GM19099 (cell line): ENCODE data around the gene INSL3.

Experiments used
- POLR2A ChIP-seq: IDR thresholded peaks from 3 replicates; pipeline ENCODE4 v1.6.1; 2011; ENCODE audit warnings: low read depth; ENCODE audit not compliant: insufficient read length; ENCODE audit errors: extremely low read depth

INSL3 gene

GRCh38 chr19:17807731-17808316, 13.5 kb downstream of the INSL3 start:
- no peak for TF ChIP-seq POLR2A

DNA sequence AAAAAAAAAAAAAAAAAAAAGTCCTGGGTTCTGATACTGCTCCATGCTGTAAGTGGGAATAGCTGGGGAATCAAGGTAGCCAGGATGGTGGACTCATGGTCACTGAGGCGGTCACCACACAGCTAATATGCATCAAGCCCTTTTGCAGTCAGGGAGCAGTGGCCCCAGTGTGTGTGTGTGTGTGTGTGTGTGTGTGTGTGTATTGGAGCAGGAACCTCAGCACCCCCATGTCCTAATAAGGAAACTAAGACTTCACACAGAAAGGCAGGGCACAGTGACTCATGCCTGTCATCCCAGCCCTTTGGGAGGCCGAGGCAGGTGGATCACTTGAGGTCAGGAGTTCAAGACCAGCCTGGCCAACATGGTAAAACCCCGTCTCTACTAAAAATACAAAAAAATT, 14.4 kb downstream of the INSL3 start:
- TF ChIP-seq POLR2A, result no peak

GRCh38 chr19:17805427-17805826, 15.9 kb downstream of the INSL3 start:
- TF ChIP-seq POLR2A, result no peak

DNA sequence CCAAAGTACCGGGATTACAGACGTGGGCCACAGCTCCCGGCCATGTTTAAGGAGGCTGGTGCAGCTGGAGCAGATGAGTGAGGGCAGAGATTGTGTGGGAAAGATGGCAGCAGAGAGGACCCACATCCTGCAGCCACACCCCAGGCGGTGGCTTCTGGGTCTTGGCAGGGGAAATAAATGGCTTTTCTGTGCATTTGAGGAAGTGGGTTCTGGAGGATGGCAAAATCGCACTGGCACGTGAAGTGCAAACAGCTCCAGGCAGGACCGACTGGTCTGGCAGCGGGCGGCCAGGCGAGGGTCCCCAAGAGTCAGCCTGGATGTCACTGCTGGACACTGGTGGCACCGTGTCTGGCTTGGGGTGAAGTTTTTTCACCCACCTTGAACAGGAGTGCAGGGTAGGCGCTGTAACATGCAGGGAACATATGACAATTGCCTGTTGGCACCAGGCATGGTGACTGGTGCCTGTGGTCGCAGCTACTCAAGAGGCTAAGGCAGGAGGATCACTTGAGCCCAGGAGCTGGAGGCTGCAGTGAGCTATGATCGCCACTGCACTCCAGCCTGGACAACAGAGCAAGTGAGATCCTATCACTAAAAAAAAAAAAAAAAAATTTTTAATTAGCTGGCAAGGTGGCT, 17.9 kb downstream of the INSL3 start:
- TF ChIP-seq POLR2A, result no peak

DNA sequence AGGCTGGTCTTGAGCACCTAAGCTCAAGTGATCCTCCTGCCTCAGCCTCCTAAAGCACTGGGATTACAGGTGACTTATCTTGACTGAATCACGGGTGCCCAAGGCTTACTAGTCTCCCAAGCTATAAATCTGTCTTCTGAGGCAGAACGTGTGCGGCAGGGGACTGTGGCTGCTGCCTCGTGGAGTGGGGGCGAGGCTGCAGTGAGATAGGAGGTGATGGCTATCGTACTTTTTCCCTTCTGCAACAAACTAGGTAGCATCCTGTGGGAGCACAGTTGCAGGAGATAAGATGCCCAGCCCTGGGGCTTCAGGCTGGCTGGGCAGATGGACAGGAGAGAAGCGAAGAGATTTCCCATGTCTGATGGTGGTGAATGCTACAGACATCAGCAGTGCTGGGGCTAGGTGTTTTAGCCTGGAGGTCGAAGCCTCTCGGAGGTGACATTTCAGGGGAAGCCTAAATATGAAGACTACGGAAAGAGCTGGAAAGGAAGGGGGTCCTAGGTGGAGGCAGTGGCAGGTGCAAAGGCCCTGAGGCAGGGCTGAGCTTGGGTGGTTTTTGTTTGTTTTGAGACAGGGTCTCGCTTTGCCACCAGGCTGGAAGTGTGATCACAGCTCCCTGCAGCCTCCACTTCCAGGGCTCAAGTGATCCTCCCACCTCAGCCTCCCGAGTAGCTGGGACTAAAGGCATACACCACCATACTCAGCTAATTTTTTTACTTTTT, 19.0 kb downstream of the INSL3 start:
- TF ChIP-seq POLR2A, result no peak

DNA sequence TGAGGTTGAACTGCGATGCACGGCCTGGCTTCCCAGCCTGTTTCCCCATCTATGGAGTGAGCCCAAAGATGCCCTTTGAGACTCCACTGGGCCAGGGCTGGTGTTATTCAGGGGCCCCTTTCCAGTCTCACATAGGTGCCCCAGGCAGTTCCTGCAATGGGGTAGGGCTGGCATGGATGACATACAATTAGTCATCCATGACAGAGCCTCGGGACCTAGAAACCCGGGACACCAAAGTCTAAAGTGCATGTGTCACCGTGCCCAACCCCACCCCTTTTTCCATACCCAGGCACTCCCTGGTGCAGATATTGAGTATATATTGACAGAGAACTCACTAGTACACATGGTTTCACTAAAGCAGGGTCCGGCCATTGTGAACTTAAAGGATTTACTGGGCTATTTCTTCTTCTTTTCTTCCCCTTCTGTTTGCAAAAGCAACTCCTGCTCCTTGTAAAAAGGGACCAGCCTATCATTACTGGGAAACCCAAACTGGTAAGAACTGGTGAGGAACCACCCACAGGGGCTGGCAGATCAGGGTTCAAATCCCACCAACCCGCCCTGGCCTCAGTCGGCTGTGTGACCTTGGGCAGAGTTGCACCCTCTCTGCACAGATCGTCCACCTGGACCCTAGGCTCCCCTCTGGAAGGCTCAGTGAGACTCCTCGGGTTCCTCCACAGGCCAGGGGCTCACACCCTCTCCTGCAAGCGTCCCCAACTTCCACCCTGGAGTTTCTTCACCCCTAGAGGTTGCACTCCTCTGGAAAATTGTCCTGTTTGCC, 23.7 kb downstream of the INSL3 start:
- no peak for TF ChIP-seq POLR2A

DNA sequence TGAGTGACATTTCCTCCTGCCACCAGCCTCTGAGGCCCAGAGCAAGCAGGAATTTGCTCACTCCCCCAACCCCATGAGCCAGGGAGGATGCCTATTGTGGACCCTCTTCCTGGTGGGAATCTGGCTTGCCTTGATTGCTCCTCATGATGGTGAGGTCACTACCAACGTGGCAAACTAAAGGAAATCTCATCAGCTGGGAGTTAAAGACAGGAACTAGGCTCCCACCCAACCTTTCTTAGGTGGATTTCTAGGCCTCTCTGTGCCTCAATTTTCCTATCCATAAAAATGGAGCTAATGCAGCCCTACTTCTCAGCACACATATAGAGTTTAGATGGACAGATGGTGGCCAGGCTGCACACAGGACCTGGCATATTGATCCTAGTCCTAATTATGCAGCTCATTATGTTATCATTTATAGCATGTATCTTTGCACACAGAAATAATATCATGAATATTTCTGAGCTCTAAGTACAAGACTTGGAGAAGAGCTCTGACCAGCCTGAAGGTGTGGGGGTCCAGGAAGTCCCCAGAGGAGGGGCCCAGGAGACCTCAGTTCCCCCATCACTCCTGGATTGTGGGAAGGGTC, 24.4 kb downstream of the INSL3 start:
- no peak for TF ChIP-seq POLR2A

- TF ChIP-seq POLR2A, result no peak
Observed at GRCh38 chr19:17796013-17796837, 25.1 kb downstream of the INSL3 start.

GRCh38 chr19:17795495-17795856, 25.8 kb downstream of the INSL3 start:
- TF ChIP-seq POLR2A, result no peak

GRCh38 chr19:17794731-17795494, 26.4 kb downstream of the INSL3 start, which contains the start of gene B3GNT3:
TSS of gene B3GNT3 (plus strand) at chr19:17795138. CDS start at chr19:17807808, 12,670 bp downstream.
- TF ChIP-seq POLR2A, result no peak

DNA sequence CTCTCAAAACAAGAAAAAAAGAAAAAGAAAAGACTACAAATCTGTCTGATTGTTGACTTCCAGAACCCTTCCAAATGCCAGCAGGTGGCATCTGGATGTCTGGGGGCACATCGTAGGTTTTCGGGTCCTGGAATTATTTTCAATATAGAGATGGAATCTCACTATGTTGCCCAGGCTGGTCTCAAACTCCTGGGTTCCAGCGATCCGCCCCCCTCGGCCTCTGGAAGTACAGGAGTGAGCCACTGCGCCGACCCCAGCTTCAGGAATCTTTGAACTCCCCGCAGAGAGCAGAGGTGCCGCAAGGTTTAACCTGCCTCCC, 26.9 kb downstream of the INSL3 start:
- TF ChIP-seq POLR2A, result no peak

- TF ChIP-seq POLR2A, result no peak
Observed at GRCh38 chr19:17790059-17790780, 31.1 kb downstream of the INSL3 start.

DNA sequence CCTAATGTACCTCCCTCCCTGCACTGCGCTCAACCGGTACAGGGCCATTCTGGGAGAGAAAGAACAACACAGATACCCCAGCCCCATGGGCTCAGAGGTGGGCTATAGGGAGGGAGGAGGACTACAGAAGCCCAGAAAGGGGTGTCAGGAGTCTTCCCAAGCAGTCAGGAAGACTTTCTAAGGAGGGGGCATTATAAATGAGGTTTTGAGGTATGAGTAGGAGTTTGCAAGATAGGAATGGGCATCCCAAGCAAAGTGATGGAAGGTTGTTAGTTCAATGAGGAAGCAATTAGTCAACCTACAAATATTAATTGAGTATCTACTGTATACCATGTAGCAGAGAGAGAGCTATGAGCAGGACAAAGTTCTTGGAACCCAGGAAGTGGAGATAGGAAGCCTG, 32.7 kb downstream of the INSL3 start:
- no peak for TF ChIP-seq POLR2A
